Esophagus (tissue), 2 donors: ENCODE measurements around the gene PIGU. TPM values are rescaled to one million over a fixed set of nuclear protein-coding genes. Genes with fewer than 3 reads are reported as not detected.
"Not testable (repeated sequence)": the region's sequence is repeated elsewhere in the genome, so short reads cannot be mapped to it uniquely, and the experiment has no call there.

Experiments
- H3K27ac ChIP-seq, 2 donors: one replicate each; pipeline ENCODE4 v1.5.1; 2013; ENCODE audit warnings: low read depth in 2 of 2, mild to moderate bottlenecking in 2 of 2, inconsistent platforms in 1 of 2, low read length in 1 of 2, moderate library complexity in 1 of 2
- H3K27me3 ChIP-seq, 2 donors: one replicate each; pipeline ENCODE4 v1.6.1; 2013; ENCODE audit warnings: low read length in 2 of 2, control low read depth in 1 of 2, mild to moderate bottlenecking in 1 of 2; ENCODE audit not compliant: insufficient read depth in 2 of 2, control insufficient read depth in 1 of 2
- H3K36me3 ChIP-seq, 2 donors: one replicate each; pipeline ENCODE4 v1.6.1; 2013; ENCODE audit warnings: low read length in 1 of 2; ENCODE audit not compliant: control insufficient read depth in 2 of 2, insufficient read depth in 2 of 2
- H3K4me1 ChIP-seq, 2 donors: one replicate each; pipeline ENCODE4 v1.6.1; 2013; ENCODE audit warnings: low read length in 1 of 2; ENCODE audit not compliant: control insufficient read depth in 2 of 2, insufficient read depth in 2 of 2
- H3K4me3 ChIP-seq, 2 donors: one replicate each; pipeline ENCODE4 v1.5.1; 2013; ENCODE audit warnings: low read length in 2 of 2, mild to moderate bottlenecking in 2 of 2, low read depth in 1 of 2, moderate library complexity in 1 of 2
- H3K9me3 ChIP-seq, 2 donors: one replicate each; pipeline ENCODE4 v1.6.1; 2013; ENCODE audit warnings: mild to moderate bottlenecking in 2 of 2, low read depth in 1 of 2, low read length in 1 of 2, moderate library complexity in 1 of 2; ENCODE audit not compliant: control insufficient read depth in 2 of 2, insufficient read depth in 1 of 2
- WGBS, 2 donors: extraction: QIAGEN DNeasy Blood & Tissue Kit; methylation state at CpG; one replicate each; pipeline ENCODE4 v1.1.7; 2013; 5-methylcytosine and 5-hydroxymethylcytosine counted together
- polyA plus RNA-seq, 2 donors: library from polyadenylated mRNA; stranded (reverse); fragments of 200-250 nt; gene quantifications; one replicate each; pipeline ENCODE4 v1.2.3, GENCODE V29; 2013
- donor health status: healthy with polysubstance abuse.
- donor health status: Bipolar disorder and iron deficiency.

PIGU gene
- polyA plus RNA-seq, 2 donors, result 14.2 to 22.5 TPM

DNA sequence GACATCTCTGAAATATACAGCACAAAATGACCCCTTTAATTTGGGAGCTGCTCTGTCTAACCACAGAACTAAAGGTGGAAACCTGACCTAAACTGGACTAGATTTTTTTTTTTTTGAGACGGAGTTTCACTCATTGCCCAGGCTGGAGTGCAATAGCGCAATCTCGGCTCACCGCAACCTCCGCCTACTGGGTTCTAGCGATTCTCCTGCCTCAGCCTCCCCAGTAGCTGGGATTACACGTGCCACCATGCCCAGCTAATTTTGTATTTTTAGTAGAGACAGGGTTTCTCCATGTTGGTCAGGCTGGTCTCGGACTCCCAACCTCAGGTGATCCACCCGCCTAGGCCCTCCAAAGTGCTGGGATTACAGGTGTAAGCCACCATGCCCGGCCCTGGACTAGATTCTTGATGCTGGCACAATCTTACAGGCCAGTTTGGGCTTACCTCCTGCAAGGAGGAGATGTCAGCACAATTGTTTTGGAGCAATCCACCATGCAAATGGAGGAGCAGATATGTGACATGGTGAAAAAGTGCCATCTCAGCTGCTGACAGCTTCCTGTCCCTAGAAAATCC is 37.1 kb upstream of the PIGU start:
- Histone ChIP-seq H3K4me1 (peaks cover 0 to 10% of the 10 kb centered on the region in 2 donors), H3K36me3 (peaks cover 8 to 19% of the 10 kb centered on the region in 2 donors)
- H3K9me3 ChIP-seq, H3K27ac ChIP-seq, H3K27me3 ChIP-seq, H3K4me3 ChIP-seq: not testable (repeated sequence)
- 93 to 95% methylated on average over 10 of the region's 10 CpGs for WGBS, 2 donors

DNA sequence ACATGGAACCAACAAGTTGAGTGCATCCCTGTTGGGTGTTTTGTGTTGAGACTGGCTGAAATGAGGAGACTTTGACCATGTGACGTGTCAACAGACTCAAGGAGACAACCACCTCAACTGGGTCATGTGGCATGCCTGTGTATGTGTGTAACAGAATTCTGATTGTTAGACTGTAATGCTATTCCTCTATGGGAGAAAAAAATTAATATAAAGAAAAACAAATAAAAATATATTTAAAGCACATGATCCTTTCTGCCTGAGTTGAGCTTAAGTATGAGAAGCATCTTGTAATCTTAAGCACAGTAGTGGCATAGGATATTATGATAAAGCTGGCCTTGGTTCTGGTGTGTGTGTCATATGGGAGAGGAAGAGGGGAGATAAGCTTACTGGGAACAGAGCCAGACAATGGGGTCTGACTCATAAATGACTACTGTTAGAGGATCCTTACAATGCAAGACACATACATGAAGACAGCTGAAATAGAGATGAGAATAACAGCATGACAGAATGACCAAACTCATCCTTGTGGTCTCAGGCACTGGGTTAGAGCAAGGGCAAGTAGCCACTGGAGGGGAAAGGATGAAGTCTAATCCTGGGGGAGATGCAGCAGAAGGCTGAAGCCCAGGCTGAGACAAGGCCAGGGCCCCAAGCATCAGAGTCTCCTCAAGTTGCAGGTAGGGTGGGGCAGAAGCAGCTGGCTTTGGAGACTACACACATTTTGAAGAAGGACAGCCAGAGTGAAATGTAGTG is 36.5 kb upstream of the PIGU start:
- Histone ChIP-seq H3K27me3 (no peaks in the 10 kb centered on the region), H3K4me1 (peaks cover 0 to 15% of the 10 kb centered on the region in 2 donors), H3K27ac (peak overlapping the region in 1 of 2 donors; percentile 33), H3K36me3 (peaks cover 8 to 16% of the 10 kb centered on the region in 2 donors), H3K9me3 (no peaks in the 10 kb centered on the region), H3K4me3 (no peak overlapping the region)
- WGBS, 2 donors, result 86 to 94% methylated on average over 1 of the region's 1 CpG

DNA sequence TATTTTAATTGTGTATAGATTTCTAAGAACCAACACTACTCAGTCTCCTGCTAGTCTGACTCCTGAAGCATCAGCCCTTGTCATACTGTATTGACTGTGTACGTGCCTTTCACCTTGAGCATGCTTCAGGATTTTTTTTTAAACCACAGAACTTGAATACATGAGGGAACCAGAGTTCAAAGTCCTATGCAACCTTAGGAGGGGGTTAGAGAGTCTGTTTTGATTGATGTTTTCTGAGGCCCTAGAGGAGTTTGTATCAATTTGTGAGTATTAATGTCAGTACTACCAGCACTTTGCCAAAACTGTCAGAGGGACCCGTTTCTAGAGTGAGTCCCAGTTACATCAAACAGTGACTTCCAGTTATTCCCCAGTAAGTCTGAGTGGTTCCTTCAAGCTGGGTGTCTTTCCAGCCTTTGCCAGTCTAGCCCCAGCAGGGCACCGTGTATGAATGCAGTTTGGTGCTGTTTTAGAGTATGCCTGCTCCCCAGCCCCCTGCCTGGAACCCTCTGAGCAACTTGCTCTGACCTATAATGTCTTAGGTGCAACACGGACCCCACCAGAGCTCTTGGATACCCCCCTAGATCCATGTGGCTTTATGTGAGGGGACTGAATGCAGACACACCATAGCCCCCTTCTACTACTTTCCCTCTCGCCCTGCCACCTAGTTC is 35.8 kb upstream of the PIGU start:
- Histone ChIP-seq H3K27ac (no peak overlapping the region), H3K4me3 (no peak overlapping the region), H3K9me3 (no peaks in the 10 kb centered on the region), H3K36me3 (peaks cover 8 to 16% of the 10 kb centered on the region in 2 donors), H3K27me3 (no peaks in the 10 kb centered on the region), H3K4me1 (peaks cover 0 to 15% of the 10 kb centered on the region in 2 donors)
- 74 to 78% methylated on average over 5 of the region's 5 CpGs for WGBS, 2 donors

DNA sequence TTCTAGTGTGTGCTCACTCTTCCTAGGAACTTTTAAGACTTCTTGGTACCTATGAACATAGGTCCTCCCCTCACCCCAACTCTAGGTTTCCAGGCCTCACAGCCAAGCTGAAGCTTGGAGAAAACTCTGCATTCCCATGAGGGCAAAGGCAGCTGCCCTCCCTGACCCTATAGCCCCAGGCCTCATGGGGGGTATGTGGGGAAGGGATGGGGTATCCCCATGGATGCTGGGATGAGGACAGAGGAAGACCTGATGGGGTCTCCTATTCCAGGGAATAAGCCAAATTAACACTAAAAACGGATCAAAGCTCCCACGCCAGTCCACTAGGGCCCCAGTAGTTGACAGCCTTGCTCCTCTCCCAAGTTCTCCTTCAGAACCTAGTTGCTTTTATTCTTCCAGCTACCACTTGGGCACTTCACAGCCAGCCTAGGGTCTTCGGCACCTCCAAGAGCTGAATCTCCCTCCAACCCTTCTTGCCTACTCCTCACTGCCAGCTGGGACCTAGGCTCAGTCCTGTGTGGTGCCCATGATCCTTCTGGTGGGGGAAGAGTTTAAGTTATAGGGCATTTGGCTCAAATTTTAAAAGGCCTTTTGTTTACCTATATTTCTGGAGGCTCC is 35.0 kb upstream of the PIGU start:
- H3K27me3 ChIP-seq, result no peaks in the 10 kb centered on the region
- H3K4me3 ChIP-seq, result no peak overlapping the region
- H3K27ac ChIP-seq, result no peak overlapping the region
- 92 to 93% methylated on average over 3 of the region's 3 CpGs for WGBS, 2 donors
- peaks cover 8 to 19% of the 10 kb centered on the region in 2 donors for H3K36me3 ChIP-seq
- no peaks in the 10 kb centered on the region for H3K9me3 ChIP-seq
- peaks cover 0 to 15% of the 10 kb centered on the region in 2 donors for H3K4me1 ChIP-seq

DNA sequence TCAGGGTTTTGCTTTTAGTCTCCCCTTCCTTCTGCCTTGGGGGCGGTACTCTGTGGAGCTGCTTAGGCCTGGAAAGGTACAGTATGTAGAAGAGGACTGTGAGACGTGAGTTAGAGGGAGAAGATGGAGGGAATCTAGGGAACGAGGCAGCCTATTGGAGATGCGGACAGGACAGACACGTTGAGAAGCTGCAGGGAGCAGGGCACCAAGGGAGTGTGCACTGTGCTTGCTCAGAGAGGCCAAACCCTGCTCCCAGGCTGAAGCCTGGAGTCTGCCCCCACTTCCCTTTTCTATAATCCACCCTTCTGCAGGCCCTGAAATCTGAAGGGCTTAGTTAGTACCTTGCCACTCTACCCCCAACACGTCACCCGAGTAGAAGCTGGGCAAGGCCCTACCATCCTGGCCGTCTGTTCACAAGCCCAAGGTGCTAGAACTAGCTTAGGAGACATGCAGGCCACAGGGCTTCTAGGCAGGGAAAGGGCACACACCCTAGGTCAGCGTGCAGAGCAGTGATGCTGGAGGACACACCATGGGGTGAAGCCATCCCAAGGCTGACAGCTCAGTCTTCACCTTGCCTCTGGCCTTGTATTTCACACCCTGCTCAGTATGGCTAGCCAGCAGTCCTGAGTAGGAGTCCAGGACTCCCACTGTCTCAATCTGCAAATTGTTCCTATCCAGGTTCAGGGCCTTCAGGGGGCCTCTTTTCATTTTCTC is 34.1 kb upstream of the PIGU start:
- 87 to 89% methylated on average over 9 of the region's 9 CpGs for WGBS, 2 donors

DNA sequence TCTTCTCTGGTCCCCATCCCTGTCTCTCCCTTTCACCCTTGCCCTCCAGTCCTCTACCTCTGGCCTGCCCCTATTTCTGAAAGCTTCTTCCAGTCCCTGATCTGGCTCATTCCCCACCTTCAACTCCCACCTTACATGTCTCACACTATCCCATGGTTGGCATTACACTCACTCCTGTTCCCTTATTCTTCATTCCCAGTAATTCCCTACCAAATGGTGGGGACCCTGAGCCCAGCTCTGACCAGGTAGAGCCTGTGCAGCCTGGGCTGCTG is 33.6 kb upstream of the PIGU start:
- Histone ChIP-seq H3K27me3 (no peaks in the 10 kb centered on the region), H3K9me3 (no peaks in the 10 kb centered on the region), H3K4me1 (peaks cover 0 to 17% of the 10 kb centered on the region in 2 donors), H3K27ac (peak overlapping the region; percentile 12 to 81), H3K4me3 (no peak overlapping the region), H3K36me3 (peaks cover 8 to 19% of the 10 kb centered on the region in 2 donors)

More for the DNA sequence above, 34.1 kb upstream of the PIGU start:
- H3K9me3 ChIP-seq, result no peaks in the 10 kb centered on the region
- H3K4me1 ChIP-seq, result peaks cover 0 to 17% of the 10 kb centered on the region in 2 donors
- H3K4me3 ChIP-seq, result no peak overlapping the region
- H3K27ac ChIP-seq, result peak overlapping the region in 1 of 2 donors; percentile 81
- H3K27me3 ChIP-seq, result no peaks in the 10 kb centered on the region
- H3K36me3 ChIP-seq, result peaks cover 8 to 19% of the 10 kb centered on the region in 2 donors

DNA sequence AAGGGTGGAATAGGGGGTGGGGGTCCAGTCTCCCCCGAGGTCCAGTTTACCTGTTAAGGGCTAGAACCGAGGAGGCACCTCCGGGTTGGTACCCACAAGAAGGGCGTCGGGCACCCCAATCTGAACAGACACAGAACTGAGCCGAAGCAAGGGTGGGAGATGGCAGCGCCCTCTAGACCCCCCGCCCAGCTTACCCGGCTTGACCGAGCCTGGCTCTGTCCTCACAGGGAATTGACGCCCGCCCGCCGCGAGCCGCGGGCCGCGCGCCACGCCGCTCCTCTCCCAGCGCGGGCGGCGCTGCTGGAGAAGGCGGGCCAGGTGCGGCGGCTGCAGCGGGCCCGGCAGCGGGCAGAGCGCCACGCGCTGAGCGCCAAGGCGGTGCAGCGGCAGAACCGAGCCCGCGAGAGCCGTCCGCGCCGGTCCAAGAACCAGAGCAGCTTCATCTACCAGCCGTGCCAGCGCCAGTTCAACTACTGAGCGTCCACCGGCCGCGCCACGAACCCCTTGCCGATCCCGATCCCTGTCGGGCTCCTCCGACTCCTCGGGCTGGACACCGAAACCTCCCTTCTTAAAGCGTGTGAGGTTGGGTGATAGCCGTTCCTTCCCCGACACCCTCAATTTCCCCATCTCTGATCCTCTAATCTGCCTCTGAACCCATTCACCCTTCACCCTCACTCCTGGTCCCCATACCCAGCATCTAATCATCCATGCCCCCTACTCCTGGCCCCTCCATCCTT is 33.1 kb upstream of the PIGU start:
- Histone ChIP-seq H3K4me3 (peak overlapping the region; percentile 54 to 65), H3K27me3 (no peaks in the 10 kb centered on the region), H3K36me3 (peaks cover 3 to 19% of the 10 kb centered on the region in 2 donors), H3K9me3 (no peaks in the 10 kb centered on the region), H3K4me1 (peaks cover 0 to 17% of the 10 kb centered on the region in 2 donors), H3K27ac (peak overlapping the region; percentile 81 to 86)
- 3 to 5% methylated on average over 48 to 61 of the region's 61 CpGs for WGBS, 2 donors

DNA sequence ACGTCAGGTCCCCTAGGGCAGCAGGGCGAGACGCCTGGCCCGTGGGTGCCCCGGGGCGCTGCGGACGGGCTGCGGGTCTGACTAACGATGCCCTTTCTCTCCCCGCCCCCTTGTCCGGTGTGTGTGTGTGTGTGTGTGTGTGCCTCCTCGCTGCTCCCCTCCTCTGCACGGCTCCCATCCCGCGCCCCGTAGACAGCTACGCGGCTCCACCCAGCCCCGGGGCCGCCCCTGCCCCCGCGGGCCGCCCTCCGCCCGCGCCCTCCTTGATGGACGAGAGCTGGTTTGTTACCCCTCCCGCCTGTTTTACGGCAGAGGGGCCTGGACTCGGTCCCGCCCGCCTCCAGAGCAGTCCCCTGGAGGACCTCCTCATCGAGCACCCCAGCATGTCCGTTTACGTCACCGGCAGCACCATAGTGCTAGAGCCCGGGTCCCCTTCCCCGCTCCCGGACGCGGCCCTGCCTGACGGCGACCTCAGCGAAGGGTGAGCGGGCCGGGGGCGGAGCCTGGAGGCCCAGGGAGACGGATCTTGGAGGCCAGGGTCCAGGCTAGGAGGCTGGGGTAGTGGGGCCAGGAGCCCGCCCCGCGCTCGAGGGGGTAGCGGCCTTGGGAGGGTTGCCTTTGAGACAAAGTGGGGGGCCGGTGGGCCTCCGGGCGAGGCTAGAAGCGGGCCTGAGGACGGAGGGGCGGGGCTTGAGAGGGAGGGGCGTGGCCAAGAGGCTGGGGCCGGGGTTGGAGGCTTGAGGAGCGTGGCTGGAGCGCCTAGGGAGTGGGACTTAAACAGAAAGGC is 32.3 kb upstream of the PIGU start:
- Histone ChIP-seq H3K9me3 (no peaks in the 10 kb centered on the region), H3K27ac (peak overlapping the region; percentile 81 to 86), H3K27me3 (no peaks in the 10 kb centered on the region), H3K4me3 (peak overlapping the region; percentile 54 to 65), H3K4me1 (peaks cover 0 to 17% of the 10 kb centered on the region in 2 donors), H3K36me3 (peaks cover under 1 to 16% of the 10 kb centered on the region in 2 donors)
- WGBS, 2 donors, result 1% methylated on average over 50 to 64 of the region's 64 CpGs
